Measurements from ENCODE around the gene IFNG-AS1. TPM values are rescaled to one million over a fixed set of nuclear protein-coding genes. Genes with fewer than 3 reads are reported as not detected.

Gene IFNG-AS1
- polyA plus RNA-seq (2011; rRNA removed): not detected in 2 replicates
- polyA plus RNA-seq (2012; cell fraction: cytosol; rRNA removed): not detected in 2 replicates
- not detected in 2 replicates for polyA plus RNA-seq (2012; cell fraction: nucleus; rRNA removed)
- not detected in 3 replicates for polyA plus RNA-seq (2017; fragmentation: RNase III; extraction: RNeasy Plus Mini Kit Qiagen cat#74134 plus additional on column Dnase treatment)
- not detected in 2 replicates for polyA minus RNA-seq (2011; rRNA and poly(A)+ RNA removed)

- ATAC-seq (no peak), DNase-seq (ENCODE audit: low read depth in 1 of 2, low spot score in 1 of 2) (no peak), FAIRE-seq (no peak)
- Histone ChIP-seq H3K9me3 (no peaks in the 10 kb centered on the region), H3K4me2 (no peak within 1 kb of the TSS), H3K4me3 (no peak within 1 kb of the TSS), H3K4me1 (no peaks in the 10 kb centered on the region), H3K27ac (no peak within 1 kb of the TSS)
- TF ChIP-seq PBX3 (IDR thresholded peaks at IDR 0.05) (no peak), USF2 (IDR thresholded peaks at IDR 0.05) (no peak), CHD4 (IDR thresholded peaks at IDR 0.05; ENCODE audit: borderline replicate concordance) (no peak), TP53 (CRISPR knock-in tag; IDR thresholded peaks at IDR 0.05) (no peak), NPAS2 (CRISPR knock-in tag; IDR thresholded peaks at IDR 0.05; ENCODE audit: borderline replicate concordance) (no peak), SREBF2 (IDR thresholded peaks at IDR 0.05) (no peak), KDM1A (IDR thresholded peaks at IDR 0.05; ENCODE audit: low read depth) (no peak), E2F6 (IDR thresholded peaks at IDR 0.05; ENCODE audit: borderline replicate concordance, low read depth) (no peak), MYC (IDR thresholded peaks at IDR 0.05; ENCODE audit: borderline replicate concordance, low read length) (no peak), NFE2L2 (conservative IDR thresholded peaks at IDR 0.05; ENCODE audit: low read length) (no peak), GATA3 (IDR thresholded peaks at IDR 0.05; ENCODE audit: borderline replicate concordance) (no peak), RFX5 (IDR thresholded peaks at IDR 0.05) (no peak)
- POLR2A ChIA-PET: no interaction called here
- WGBS (ENCODE audit: missing lambda C conversion rate): 33% methylated on average over 7 of the region's 7 CpGs
- CTCF ChIA-PET: no interaction called here
Measured at GRCh38 chr12:67989184-67989920, at the start of gene IFNG-AS1. IFNG-AS1 (plus strand) TSS chr12:67989447.

GRCh38 chr12:67939611-67940010 is 49.6 kb upstream of the IFNG-AS1 start:
- CTCF ChIA-PET: interaction anchor here (1.0 to 1.7 kb wide), 3 partner anchors 19 to 509 kb away, joined by 3 to 7 read pairs (median 4); no protein-coding TSS in a partner anchor
- POLR2A ChIA-PET: no interaction called here
- no peak for DNase-seq (ENCODE audit: low read depth in 1 of 2, low spot score in 1 of 2)
- TF ChIP-seq PBX3 (IDR thresholded peaks at IDR 0.05): no peak
- TF ChIP-seq CHD4 (IDR thresholded peaks at IDR 0.05; ENCODE audit: borderline replicate concordance): no peak
- no peak for TF ChIP-seq ZC3H11A (IDR thresholded peaks at IDR 0.05)
- H3K4me1 ChIP-seq: peaks cover 12% of the 10 kb centered on the region; the same call in 2 of the 3 replicates
- H3K27ac ChIP-seq: no peak overlapping the region
- 36% methylated on average over 2 of the region's 2 CpGs for WGBS (ENCODE audit: missing lambda C conversion rate)
- H3K4me2 ChIP-seq: no peak overlapping the region
- no peak for FAIRE-seq
- no peak overlapping the region for H3K4me3 ChIP-seq
- H3K9me3 ChIP-seq: no peaks in the 10 kb centered on the region
- no peak for ATAC-seq

- no peak for FAIRE-seq
- WGBS (ENCODE audit: missing lambda C conversion rate): 5% methylated on average over 3 of the region's 3 CpGs
- Histone ChIP-seq H3K4me3 (no peak overlapping the region), H3K4me2 (peak overlapping the region; percentile 55), H3K9me3 (no peaks in the 10 kb centered on the region), H3K27ac (peak overlapping the region; percentile 5 to 29; a peak in 3 of 6 replicates), H3K4me1 (peaks cover 12% of the 10 kb centered on the region; the same call in 2 of the 3 replicates)
- CTCF ChIA-PET: interaction anchor here (1.0 to 1.2 kb wide), 3 partner anchors 13 to 585 kb away, joined by 3 to 5 read pairs (median 3); no protein-coding TSS in a partner anchor
- peak; percentile 49 to 74; a peak in 4 of 6 replicates for ATAC-seq
- POLR2A ChIA-PET: interaction anchor here (1.3 kb wide), 1 partner anchor 19 kb away, joined by 3 read pairs; no protein-coding TSS in a partner anchor
- TF ChIP-seq JUNB (IDR thresholded peaks at IDR 0.05) (peak; percentile 19; the same call in 1 of the 2 replicates), HOXB13 (CRISPR knock-in tag; IDR thresholded peaks at IDR 0.05; ENCODE audit: low read depth) (no peak)
- peak in 1 of 2 experiments; percentile 30 for DNase-seq (ENCODE audit: low read depth in 1 of 2, low spot score in 1 of 2)
Measured at GRCh38 chr12:67940780-67941243, 48.4 kb upstream of the IFNG-AS1 start.
